PFSK-1 (cell line): Measurements from ENCODE around the gene HEATR3.

Experiments used
- FOXP2 ChIP-seq: optimal IDR thresholded peaks from 2 replicates; pipeline ENCODE3; 2011; ENCODE audit warnings: borderline replicate concordance, control low read depth, inconsistent platforms; ENCODE audit not compliant: insufficient read depth; ENCODE audit errors: extremely low read length, extremely low read depth
- POLR2AphosphoS5 ChIP-seq: IDR thresholded peaks from 2 replicates; pipeline ENCODE4 v1.6.1; 2012; ENCODE audit warnings: low read depth, mild to moderate bottlenecking, control low read depth, low read length, moderate library complexity
- SIN3A ChIP-seq: IDR thresholded peaks from 2 replicates; pipeline ENCODE4 v1.6.1; 2012; ENCODE audit warnings: mild to moderate bottlenecking, low read length, moderate library complexity, borderline replicate concordance; ENCODE audit not compliant: insufficient read depth

GRCh38 chr16:50040710-50041109 lies 25.1 kb upstream of the HEATR3 start:
- TF ChIP-seq FOXP2 (no peak), POLR2AphosphoS5 (no peak), SIN3A (no peak)
